IMR-90 (cell line): ENCODE data around the gene DMD.

ENCODE experiments used
- POLR2A ChIP-seq: IDR thresholded peaks from 2 replicates; pipeline ENCODE4 v1.6.1; 2012; ENCODE audit warnings: mild to moderate bottlenecking, low read depth, low read length
- RAD21 ChIP-seq: IDR thresholded peaks from 2 replicates; pipeline ENCODE4 v1.6.1; 2012; ENCODE audit warnings: low read length, improper control_type of control experiment
- TF ChIP-seq, protein P1 (sequence below): conservative IDR thresholded peaks from 2 replicates; pipeline ENCODE4 v1.5.1; 2012; ENCODE audit warnings: mild to moderate bottlenecking, low read depth, low read length, improper control_type of control experiment

DNA sequence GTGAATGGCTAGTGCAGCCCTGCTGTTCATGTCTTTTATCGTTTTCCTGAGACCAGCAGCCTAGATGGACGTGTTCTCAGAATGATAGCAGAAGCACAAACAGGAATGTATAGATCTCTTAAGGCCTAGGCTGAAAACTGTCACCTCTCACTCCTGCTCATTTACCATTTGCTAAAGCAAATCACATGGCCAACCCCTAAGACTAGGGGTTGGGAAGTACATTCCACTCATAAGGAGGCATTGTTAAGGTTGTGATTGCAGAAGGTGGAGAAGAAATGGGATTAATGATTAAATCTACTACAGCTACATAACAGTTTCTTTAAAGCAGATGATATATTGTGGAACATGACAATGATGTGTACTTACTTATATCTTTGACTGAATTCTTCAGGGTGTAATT is 1602.7 kb downstream of the DMD start:
- TF ChIP-seq, protein P1, sequence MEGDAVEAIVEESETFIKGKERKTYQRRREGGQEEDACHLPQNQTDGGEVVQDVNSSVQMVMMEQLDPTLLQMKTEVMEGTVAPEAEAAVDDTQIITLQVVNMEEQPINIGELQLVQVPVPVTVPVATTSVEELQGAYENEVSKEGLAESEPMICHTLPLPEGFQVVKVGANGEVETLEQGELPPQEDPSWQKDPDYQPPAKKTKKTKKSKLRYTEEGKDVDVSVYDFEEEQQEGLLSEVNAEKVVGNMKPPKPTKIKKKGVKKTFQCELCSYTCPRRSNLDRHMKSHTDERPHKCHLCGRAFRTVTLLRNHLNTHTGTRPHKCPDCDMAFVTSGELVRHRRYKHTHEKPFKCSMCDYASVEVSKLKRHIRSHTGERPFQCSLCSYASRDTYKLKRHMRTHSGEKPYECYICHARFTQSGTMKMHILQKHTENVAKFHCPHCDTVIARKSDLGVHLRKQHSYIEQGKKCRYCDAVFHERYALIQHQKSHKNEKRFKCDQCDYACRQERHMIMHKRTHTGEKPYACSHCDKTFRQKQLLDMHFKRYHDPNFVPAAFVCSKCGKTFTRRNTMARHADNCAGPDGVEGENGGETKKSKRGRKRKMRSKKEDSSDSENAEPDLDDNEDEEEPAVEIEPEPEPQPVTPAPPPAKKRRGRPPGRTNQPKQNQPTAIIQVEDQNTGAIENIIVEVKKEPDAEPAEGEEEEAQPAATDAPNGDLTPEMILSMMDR, result no peak
- TF ChIP-seq POLR2A (no peak), RAD21 (no peak)
